HepG2 (cell line): Measurements from ENCODE around the gene CPED1.

Experiments used
- ATF7 ChIP-seq, 2 experiments: fragments of 450-650 bp in 1 of 2; sonication (generic) in 1 of 2; formaldehyde crosslinking in 1 of 2; IDR thresholded peaks; 2 replicates each; pipeline versions ENCODE4 v1.4.0 to v1.6.1; 2016 to 2020; ENCODE audit warnings: antibody characterized with exemption in 1 of 2, mild to moderate bottlenecking in 1 of 2, missing genetic modification reagents in 1 of 2
- MAFG ChIP-seq: sonication (generic); formaldehyde crosslinking; IDR thresholded peaks from 2 replicates; pipeline ENCODE4 v1.5.1; 2020; ENCODE audit warnings: mild to moderate bottlenecking, missing genetic modification reagents
- SIN3B ChIP-seq: fragments of 150-350 bp; IDR thresholded peaks from 2 replicates; pipeline ENCODE4 v1.6.1; 2014; ENCODE audit warnings: low read length

DNA sequence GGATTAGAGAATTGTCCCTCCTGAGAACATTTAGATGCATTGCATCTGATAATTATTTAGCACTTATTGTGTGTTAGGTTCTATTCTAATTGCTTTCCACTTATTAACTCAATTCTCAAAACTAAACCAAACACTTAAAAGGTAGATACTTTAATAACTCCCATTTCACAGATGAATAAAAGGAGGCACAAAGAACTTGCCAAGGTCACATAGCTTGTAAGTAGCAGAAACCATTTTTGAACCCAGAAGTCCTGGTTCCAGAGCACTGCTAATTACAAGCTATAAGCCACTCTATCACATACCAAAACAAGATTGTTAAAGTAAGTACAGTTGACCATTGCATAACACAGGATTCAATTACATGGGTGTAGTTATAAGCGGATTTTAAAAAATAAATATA is 164.9 kb downstream of the CPED1 start:
- no peak for TF ChIP-seq ATF7 (IDR thresholded peaks at IDR 0.05)
- TF ChIP-seq ATF7 (CRISPR knock-in tag; IDR thresholded peaks at IDR 0.05), result no peak
- TF ChIP-seq SIN3B, result no peak
- no peak for TF ChIP-seq MAFG (CRISPR knock-in tag)
